ENCODE data around the gene CALN1.

DNA sequence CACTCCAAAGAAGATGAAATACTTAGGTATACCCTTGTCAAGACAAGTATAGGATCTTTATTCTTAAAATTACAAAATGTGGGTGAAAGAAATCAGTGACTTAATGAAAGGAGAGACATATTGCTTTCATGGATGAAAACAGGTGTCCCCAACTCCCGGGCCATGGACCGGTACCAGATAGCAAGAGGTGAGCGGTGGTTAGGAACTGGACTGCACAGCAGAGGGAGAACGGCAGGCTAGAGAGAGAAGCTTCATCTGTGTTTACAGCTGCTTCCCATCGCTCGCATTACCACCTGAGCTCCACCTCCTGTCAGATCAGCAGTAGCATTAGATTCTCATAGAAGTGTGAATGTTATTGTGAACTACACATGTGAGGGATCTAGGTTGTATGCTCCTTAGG lies 408.9 kb downstream of the CALN1 start:
- TF ChIP-seq, protein P1, sequence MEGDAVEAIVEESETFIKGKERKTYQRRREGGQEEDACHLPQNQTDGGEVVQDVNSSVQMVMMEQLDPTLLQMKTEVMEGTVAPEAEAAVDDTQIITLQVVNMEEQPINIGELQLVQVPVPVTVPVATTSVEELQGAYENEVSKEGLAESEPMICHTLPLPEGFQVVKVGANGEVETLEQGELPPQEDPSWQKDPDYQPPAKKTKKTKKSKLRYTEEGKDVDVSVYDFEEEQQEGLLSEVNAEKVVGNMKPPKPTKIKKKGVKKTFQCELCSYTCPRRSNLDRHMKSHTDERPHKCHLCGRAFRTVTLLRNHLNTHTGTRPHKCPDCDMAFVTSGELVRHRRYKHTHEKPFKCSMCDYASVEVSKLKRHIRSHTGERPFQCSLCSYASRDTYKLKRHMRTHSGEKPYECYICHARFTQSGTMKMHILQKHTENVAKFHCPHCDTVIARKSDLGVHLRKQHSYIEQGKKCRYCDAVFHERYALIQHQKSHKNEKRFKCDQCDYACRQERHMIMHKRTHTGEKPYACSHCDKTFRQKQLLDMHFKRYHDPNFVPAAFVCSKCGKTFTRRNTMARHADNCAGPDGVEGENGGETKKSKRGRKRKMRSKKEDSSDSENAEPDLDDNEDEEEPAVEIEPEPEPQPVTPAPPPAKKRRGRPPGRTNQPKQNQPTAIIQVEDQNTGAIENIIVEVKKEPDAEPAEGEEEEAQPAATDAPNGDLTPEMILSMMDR (IDR thresholded peaks at IDR 0.05; ENCODE audit: poor library complexity): no peak
- no peak for TF ChIP-seq EZH2phosphoT487 (IDR thresholded peaks at IDR 0.05; ENCODE audit: low read depth, severe bottlenecking, unreplicated experiment)
